ENCODE results near the gene MCUR1.
"Not testable (repeated sequence)": the region's sequence is repeated elsewhere in the genome, so short reads cannot be mapped to it uniquely, and the experiment has no call there.

The MCUR1 gene

DNA sequence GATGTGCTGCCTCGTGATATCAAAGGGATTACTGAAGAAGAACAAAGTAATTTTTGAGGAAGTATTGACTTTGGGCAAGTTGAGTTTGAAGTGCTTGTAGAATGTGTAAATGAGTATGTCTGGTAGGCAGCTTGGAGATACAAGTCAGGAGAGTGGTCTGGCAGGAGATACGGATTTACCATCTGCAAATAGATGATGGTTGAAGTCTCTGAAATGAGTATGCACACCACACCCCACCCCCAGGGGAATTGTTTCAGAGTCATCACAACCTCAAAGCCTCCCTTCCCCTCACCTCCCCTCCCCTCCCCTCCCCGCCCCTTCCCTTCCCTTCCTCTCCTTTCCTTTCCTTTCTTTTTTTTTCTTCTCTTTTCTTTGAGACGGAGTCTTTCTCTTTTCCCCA, 16.4 kb upstream of the MCUR1 start:
- Histone ChIP-seq H3K9me3 (ENCODE audit: control insufficient read depth in 5 of 5, low read length in 5 of 5) (peaks cover 0 to 4% (median 0%) of the 10 kb centered on the region in 5 donors), H3K4me1 (ENCODE audit: control insufficient read depth in 5 of 5, insufficient read depth in 5 of 5, low read length in 5 of 5) (peaks cover 0 to 9% (median 0%) of the 10 kb centered on the region in 5 donors), H3K9ac (ENCODE audit: low read length in 5 of 5) (no peak overlapping the region)

DNA sequence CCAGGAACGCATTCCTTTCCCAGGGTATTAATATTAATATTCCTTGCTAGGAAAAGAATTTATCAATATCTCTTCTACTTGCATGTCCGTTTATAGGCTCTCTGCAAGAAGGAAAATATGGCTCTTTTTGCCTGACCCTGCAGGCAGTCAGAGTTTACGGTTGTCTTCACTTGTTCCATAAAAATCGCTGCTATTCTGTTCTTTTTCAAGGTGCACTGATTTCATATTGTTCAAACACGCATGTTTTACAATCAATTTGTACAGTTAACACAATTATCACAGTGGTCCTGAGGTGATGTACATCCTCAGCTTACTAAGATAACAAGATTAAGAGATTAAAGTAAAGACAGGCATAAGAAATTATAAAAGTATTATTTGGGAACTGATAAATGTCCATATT, 15.1 kb upstream of the MCUR1 start:
- H3K4me1 ChIP-seq (ENCODE audit: control insufficient read depth in 5 of 5, insufficient read depth in 5 of 5, low read length in 5 of 5); H3K4me3 ChIP-seq (ENCODE audit: low read depth in 1 of 5, low read length in 5 of 5); H3K9me3 ChIP-seq (ENCODE audit: control insufficient read depth in 5 of 5, low read length in 5 of 5); H3K27ac ChIP-seq (ENCODE audit: low read depth, low read length); H3K36me3 ChIP-seq (ENCODE audit: control insufficient read depth in 5 of 5, insufficient read depth in 5 of 5, low read length in 5 of 5); H3K27me3 ChIP-seq (ENCODE audit: control insufficient read depth in 5 of 5, insufficient read depth in 4 of 5, low read length in 5 of 5); H3K9ac ChIP-seq (ENCODE audit: low read length in 5 of 5): not testable (repeated sequence)

More for the DNA sequence above, 16.4 kb upstream of the MCUR1 start:
- no peak overlapping the region for H3K27ac ChIP-seq (ENCODE audit: low read depth, low read length)
- H3K4me3 ChIP-seq (ENCODE audit: low read depth in 1 of 5, low read length in 5 of 5): no peak overlapping the region
- H3K27me3 ChIP-seq (ENCODE audit: control insufficient read depth in 5 of 5, insufficient read depth in 4 of 5, low read length in 5 of 5): no peaks in the 10 kb centered on the region
- no peaks in the 10 kb centered on the region for H3K36me3 ChIP-seq (ENCODE audit: control insufficient read depth in 5 of 5, insufficient read depth in 5 of 5, low read length in 5 of 5)

DNA sequence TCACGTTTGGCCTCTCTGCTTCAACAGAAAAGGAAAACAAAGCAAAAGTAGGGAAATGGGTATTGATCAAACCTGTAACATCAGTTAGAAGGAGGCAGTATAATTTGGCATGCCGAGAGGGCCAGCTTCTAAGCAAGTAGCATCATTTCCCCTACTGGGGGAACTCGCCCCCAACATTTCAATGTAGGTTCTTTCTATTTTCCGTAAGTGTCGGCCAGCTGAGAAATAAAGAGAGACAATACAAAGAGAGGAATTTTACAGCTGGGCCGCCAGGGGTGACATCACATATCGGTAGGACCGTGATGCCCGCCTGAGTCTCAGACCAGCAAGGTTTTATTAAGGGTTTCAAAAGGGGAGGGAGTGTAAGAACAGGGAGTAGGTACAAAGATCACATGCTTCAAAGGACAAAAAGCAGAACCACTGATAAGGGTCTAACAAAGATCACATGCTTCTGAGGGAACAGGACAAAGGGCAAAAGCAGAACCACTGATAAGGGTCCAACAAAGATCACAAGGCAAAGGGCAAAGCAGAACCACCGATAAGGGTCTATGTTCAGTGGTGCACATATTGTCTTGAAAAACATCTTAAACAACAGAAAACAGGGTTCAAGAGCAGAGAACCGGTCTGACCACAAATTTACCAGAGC, 14.4 kb upstream of the MCUR1 start:
- not testable (repeated sequence) for H3K9me3 ChIP-seq (ENCODE audit: control insufficient read depth in 5 of 5, low read length in 5 of 5); H3K27me3 ChIP-seq (ENCODE audit: control insufficient read depth in 5 of 5, insufficient read depth in 4 of 5, low read length in 5 of 5); H3K4me1 ChIP-seq (ENCODE audit: control insufficient read depth in 5 of 5, insufficient read depth in 5 of 5, low read length in 5 of 5); H3K27ac ChIP-seq (ENCODE audit: low read depth, low read length); H3K4me3 ChIP-seq (ENCODE audit: low read depth in 1 of 5, low read length in 5 of 5); H3K36me3 ChIP-seq (ENCODE audit: control insufficient read depth in 5 of 5, insufficient read depth in 5 of 5, low read length in 5 of 5); H3K9ac ChIP-seq (ENCODE audit: low read length in 5 of 5)

DNA sequence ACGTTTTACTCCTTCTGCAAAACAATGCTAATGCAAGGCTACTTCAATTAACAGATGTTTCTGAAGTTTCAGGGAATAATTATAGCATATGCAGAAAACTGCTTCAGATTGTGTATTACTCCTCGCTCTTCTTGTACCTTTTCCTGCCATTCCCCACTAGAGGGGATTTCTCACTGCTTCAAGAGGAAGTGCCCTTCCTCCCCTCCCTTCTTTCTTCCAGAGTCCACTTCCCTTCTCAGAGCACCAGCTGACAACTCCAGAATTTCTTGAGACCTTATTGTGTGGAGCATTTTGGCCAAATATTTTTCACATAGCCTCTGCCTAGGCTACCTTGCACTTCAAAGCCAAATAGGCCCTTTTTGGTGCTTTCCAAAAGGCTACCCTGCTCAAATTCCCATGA, 12.7 kb upstream of the MCUR1 start:
- Histone ChIP-seq H3K36me3 (ENCODE audit: control insufficient read depth in 5 of 5, insufficient read depth in 5 of 5, low read length in 5 of 5) (no peaks in the 10 kb centered on the region), H3K4me3 (ENCODE audit: low read depth in 1 of 5, low read length in 5 of 5) (no peak overlapping the region), H3K9me3 (ENCODE audit: control insufficient read depth in 5 of 5, low read length in 5 of 5) (peaks cover 0 to 4% (median 0%) of the 10 kb centered on the region in 5 donors), H3K27me3 (ENCODE audit: control insufficient read depth in 5 of 5, insufficient read depth in 4 of 5, low read length in 5 of 5) (no peaks in the 10 kb centered on the region), H3K9ac (ENCODE audit: low read length in 5 of 5) (no peak overlapping the region), H3K4me1 (ENCODE audit: control insufficient read depth in 5 of 5, insufficient read depth in 5 of 5, low read length in 5 of 5) (peaks cover 0 to 9% (median 0%) of the 10 kb centered on the region in 5 donors), H3K27ac (ENCODE audit: low read depth, low read length) (no peak overlapping the region)

DNA sequence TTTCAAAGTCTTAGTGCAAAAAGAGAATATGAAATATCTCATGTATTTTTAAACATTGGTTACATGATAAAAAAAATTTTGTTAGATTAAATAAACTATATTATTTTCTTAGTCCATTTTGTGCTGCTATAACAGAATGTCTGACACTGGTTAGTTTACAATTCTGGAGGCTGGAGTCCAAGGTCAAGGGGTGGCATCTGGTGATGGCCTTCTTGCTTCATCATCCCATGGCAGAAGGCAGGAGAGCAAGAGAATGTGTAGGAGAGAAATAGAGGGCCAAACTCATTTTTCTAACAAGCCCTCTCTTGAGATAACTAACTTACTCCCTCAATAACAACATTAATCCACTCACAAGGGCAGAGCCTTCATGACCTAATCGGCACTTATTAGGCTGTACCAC, 11.5 kb upstream of the MCUR1 start:
- H3K4me1 ChIP-seq (ENCODE audit: control insufficient read depth in 5 of 5, insufficient read depth in 5 of 5, low read length in 5 of 5): peaks cover 0 to 9% (median 0%) of the 10 kb centered on the region in 5 donors
- no peaks in the 10 kb centered on the region for H3K36me3 ChIP-seq (ENCODE audit: control insufficient read depth in 5 of 5, insufficient read depth in 5 of 5, low read length in 5 of 5)
- H3K4me3 ChIP-seq (ENCODE audit: low read depth in 1 of 5, low read length in 5 of 5): no peak overlapping the region
- H3K27ac ChIP-seq (ENCODE audit: low read depth, low read length): no peak overlapping the region
- peaks cover 0 to 4% (median 0%) of the 10 kb centered on the region in 5 donors for H3K9me3 ChIP-seq (ENCODE audit: control insufficient read depth in 5 of 5, low read length in 5 of 5)
- no peak overlapping the region for H3K9ac ChIP-seq (ENCODE audit: low read length in 5 of 5)
- no peaks in the 10 kb centered on the region for H3K27me3 ChIP-seq (ENCODE audit: control insufficient read depth in 5 of 5, insufficient read depth in 4 of 5, low read length in 5 of 5)

DNA sequence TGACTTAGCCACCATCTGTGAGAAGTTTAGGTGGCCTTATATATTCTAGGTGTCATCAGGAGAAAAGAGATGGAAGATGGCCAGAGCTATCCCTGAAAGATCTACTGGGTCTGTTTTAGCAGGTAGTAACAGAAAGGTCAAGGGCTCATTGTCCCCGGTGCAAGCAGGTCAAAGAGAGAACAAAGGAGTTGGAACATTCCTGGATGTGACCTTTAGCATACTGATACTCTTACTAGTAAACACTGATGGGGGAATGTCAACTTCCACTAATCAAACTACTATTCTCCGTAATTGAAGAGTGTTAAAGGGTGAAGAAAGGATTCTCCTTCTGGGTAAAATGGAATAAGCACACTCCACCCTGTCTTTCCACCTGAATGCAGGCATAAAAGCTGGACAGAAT, 4.0 kb upstream of the MCUR1 start:
- Histone ChIP-seq H3K36me3 (ENCODE audit: control insufficient read depth in 5 of 5, insufficient read depth in 5 of 5, low read length in 5 of 5) (no peaks in the 10 kb centered on the region), H3K4me1 (ENCODE audit: control insufficient read depth in 5 of 5, insufficient read depth in 5 of 5, low read length in 5 of 5) (peaks cover 0 to 14% (median 9%) of the 10 kb centered on the region in 5 donors), H3K27ac (ENCODE audit: low read depth, low read length) (no peak overlapping the region), H3K27me3 (ENCODE audit: control insufficient read depth in 5 of 5, insufficient read depth in 4 of 5, low read length in 5 of 5) (no peaks in the 10 kb centered on the region), H3K9me3 (ENCODE audit: control insufficient read depth in 5 of 5, low read length in 5 of 5) (no peaks in the 10 kb centered on the region), H3K9ac (ENCODE audit: low read length in 5 of 5) (no peak overlapping the region), H3K4me3 (ENCODE audit: low read depth in 1 of 5, low read length in 5 of 5) (no peak overlapping the region)

DNA sequence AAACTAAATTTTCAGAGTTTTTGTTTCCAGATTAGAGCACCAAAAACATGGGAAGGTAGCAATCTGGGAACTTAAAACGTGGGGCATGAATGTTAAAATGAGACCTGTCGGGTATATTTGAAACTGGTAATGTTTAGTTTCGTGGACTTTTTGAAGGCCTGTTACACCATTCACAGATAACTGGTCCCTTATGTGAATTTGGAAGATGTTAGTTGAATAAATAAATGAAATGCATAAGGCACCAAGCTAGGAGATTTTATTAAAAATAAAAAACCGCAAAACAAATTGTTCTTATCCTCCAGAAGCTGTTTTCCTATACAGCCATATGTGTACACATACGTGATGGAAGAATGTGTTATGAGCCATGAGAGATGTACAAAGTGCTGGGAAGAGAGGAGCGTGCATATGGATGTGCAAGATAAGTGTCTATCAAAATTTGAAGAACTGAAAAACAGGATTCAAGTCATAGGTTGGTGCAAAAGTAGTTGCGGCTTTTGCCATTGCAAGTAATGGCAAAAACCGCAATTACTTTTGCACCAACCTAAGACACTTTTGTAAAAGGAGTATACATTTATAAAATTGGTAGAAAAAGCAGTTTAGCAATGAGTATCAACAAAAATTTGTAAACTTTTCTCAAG, 700 bp upstream of the MCUR1 start:
- Histone ChIP-seq H3K36me3 (ENCODE audit: control insufficient read depth in 5 of 5, insufficient read depth in 5 of 5, low read length in 5 of 5) (no peaks in the 10 kb centered on the region), H3K4me1 (ENCODE audit: control insufficient read depth in 5 of 5, insufficient read depth in 5 of 5, low read length in 5 of 5) (peaks cover 5 to 45% (median 38%) of the 10 kb centered on the region in 5 donors), H3K9me3 (ENCODE audit: control insufficient read depth in 5 of 5, low read length in 5 of 5) (no peaks in the 10 kb centered on the region), H3K27ac (ENCODE audit: low read depth, low read length) (peak overlapping the region; percentile 92), H3K27me3 (ENCODE audit: control insufficient read depth in 5 of 5, insufficient read depth in 4 of 5, low read length in 5 of 5) (no peaks in the 10 kb centered on the region), H3K9ac (ENCODE audit: low read length in 5 of 5) (peak overlapping the region in 4 of 5 donors; percentile 53 to 90 (median 80)), H3K4me3 (ENCODE audit: low read depth in 1 of 5, low read length in 5 of 5) (peak overlapping the region; percentile 58 to 86 (median 76))

DNA sequence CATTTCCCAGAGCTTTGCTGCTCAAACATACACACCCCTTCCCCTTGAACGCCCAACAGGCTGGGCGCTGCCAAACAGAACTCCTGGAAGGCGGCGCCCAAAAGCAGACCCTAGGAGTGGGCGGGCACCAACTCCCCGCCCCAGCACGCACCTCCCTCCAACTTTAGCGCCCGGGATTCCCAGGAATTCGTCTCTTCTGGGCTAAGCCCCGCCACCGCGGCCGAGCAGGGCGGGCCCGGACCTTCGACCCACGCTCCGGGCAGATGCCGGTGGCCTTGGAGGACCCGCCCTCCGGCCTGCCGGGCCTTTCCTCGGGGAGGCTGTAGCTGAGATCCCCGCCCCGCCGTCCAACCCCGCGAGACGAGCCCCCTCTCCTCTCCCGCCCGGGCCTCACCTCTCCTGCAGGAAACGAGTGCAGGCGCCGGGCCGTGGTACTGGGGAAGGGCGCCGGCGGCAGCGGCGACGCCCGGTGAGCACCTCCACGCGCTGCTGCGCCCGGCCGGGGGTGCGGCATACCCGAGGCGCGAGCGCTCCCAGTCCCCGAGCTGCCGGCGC, 659 bp downstream of the MCUR1 start:
- H3K9ac ChIP-seq (ENCODE audit: low read length in 5 of 5): peak overlapping the region in 4 of 5 donors; percentile 61 to 80 (median 75)
- H3K27me3 ChIP-seq (ENCODE audit: control insufficient read depth in 5 of 5, insufficient read depth in 4 of 5, low read length in 5 of 5): no peaks in the 10 kb centered on the region
- H3K4me1 ChIP-seq (ENCODE audit: control insufficient read depth in 5 of 5, insufficient read depth in 5 of 5, low read length in 5 of 5): peaks cover 5 to 45% (median 38%) of the 10 kb centered on the region in 5 donors
- H3K9me3 ChIP-seq (ENCODE audit: control insufficient read depth in 5 of 5, low read length in 5 of 5): no peaks in the 10 kb centered on the region
- H3K27ac ChIP-seq (ENCODE audit: low read depth, low read length): peak overlapping the region; percentile 75
- no peaks in the 10 kb centered on the region for H3K36me3 ChIP-seq (ENCODE audit: control insufficient read depth in 5 of 5, insufficient read depth in 5 of 5, low read length in 5 of 5)
- peak overlapping the region; percentile 74 to 86 (median 82) for H3K4me3 ChIP-seq (ENCODE audit: low read depth in 1 of 5, low read length in 5 of 5)

DNA sequence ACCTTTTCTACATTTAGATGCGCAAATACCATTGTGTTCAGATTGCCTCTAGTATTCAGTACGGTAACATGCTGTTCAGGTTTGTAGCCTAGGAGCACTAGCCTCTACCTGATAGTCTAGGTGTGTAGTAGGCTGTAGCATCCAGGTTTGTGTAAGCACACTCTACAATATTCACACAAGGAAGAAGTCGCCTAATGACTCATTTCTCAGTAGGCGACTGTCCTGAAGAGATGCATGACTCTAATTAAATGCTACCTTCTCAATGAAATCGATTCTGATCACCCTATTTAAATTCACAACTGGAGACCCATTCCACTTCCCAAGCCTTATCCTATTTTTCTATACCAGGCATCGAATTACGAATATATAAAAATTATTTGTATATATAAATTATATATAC, 1.3 kb downstream of the MCUR1 start:
- peak overlapping the region; percentile 75 for H3K27ac ChIP-seq (ENCODE audit: low read depth, low read length)
- H3K36me3 ChIP-seq (ENCODE audit: control insufficient read depth in 5 of 5, insufficient read depth in 5 of 5, low read length in 5 of 5): no peaks in the 10 kb centered on the region
- H3K9me3 ChIP-seq (ENCODE audit: control insufficient read depth in 5 of 5, low read length in 5 of 5): no peaks in the 10 kb centered on the region
- no peaks in the 10 kb centered on the region for H3K27me3 ChIP-seq (ENCODE audit: control insufficient read depth in 5 of 5, insufficient read depth in 4 of 5, low read length in 5 of 5)
- H3K9ac ChIP-seq (ENCODE audit: low read length in 5 of 5): peak overlapping the region in 4 of 5 donors; percentile 61 to 80 (median 75)
- peaks cover 5 to 40% (median 38%) of the 10 kb centered on the region in 5 donors for H3K4me1 ChIP-seq (ENCODE audit: control insufficient read depth in 5 of 5, insufficient read depth in 5 of 5, low read length in 5 of 5)
- peak overlapping the region; percentile 74 to 86 (median 82) for H3K4me3 ChIP-seq (ENCODE audit: low read depth in 1 of 5, low read length in 5 of 5)

DNA sequence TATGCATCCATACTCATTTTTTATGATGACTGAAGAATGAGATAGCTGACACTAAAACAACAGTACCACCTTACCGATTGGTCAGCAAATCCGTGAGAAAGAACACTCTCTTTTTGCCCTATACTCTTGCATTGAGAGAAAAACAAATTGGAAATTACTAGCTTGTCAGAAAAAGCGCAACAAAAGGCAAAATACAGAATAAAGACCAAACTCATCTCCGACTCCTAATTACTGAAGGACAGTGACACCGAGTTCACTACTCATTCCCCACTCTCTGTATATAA, 2.1 kb downstream of the MCUR1 start:
- no peak overlapping the region for H3K4me3 ChIP-seq (ENCODE audit: low read depth in 1 of 5, low read length in 5 of 5)
- H3K27ac ChIP-seq (ENCODE audit: low read depth, low read length): no peak overlapping the region
- no peaks in the 10 kb centered on the region for H3K27me3 ChIP-seq (ENCODE audit: control insufficient read depth in 5 of 5, insufficient read depth in 4 of 5, low read length in 5 of 5)
- H3K9ac ChIP-seq (ENCODE audit: low read length in 5 of 5): peak overlapping the region in 1 of 5 donors; percentile 11
- H3K4me1 ChIP-seq (ENCODE audit: control insufficient read depth in 5 of 5, insufficient read depth in 5 of 5, low read length in 5 of 5): peaks cover 5 to 40% (median 38%) of the 10 kb centered on the region in 5 donors
- H3K9me3 ChIP-seq (ENCODE audit: control insufficient read depth in 5 of 5, low read length in 5 of 5): no peaks in the 10 kb centered on the region
- no peaks in the 10 kb centered on the region for H3K36me3 ChIP-seq (ENCODE audit: control insufficient read depth in 5 of 5, insufficient read depth in 5 of 5, low read length in 5 of 5)
